IMR-90 (cell line): Measurements from ENCODE around the gene REXO1. TPM values are rescaled to one million over a fixed set of nuclear protein-coding genes. Genes with fewer than 3 reads are reported as not detected.

ENCODE experiments used
- ATAC-seq: fragments of 200-7000 bp; cut with Tn5 transposase; 2 replicates; pipeline ENCODE4 v1.9.1; 2020; ENCODE audit warnings: low read depth, mild to moderate bottlenecking, moderate library complexity
- BruUV-seq: library from RNA; stranded (reverse); fragments of 400-500 nt; replicated peaks from 2 replicates; lab custom pipeline; 2021; lab: Mats Ljungman, UMichigan
- CTCF ChIA-PET: fragments of 300-600 bp; formaldehyde crosslinking; extraction: SDS; loops from one replicate; lab custom pipeline; 2021; ENCODE audit warnings: antibody characterized with exemption; lab: Yijun Ruan, JAX
- POLR2A ChIA-PET: fragments of 300-600 bp; sonication (Branson Sonifier 250); formaldehyde crosslinking; loops from one replicate; lab custom pipeline; 2022; ENCODE audit warnings: antibody characterized with exemption; ENCODE audit not compliant: unreplicated experiment; lab: Charles Lee
- DNase-seq: peaks from one replicate; pipeline ENCODE4 v3.0.0; 2013
- H2AFZ ChIP-seq: replicated peaks from 2 replicates; pipeline ENCODE3; 2013; ENCODE audit warnings: low read length, mild to moderate bottlenecking; ENCODE audit not compliant: poor library complexity
- H2AK5ac ChIP-seq: 2 replicates; pipeline ENCODE4 v1.6.1; 2013; ENCODE audit warnings: low read depth, low read length, inconsistent platforms
- H2AK9ac ChIP-seq: replicated peaks from 2 replicates; pipeline ENCODE3; 2013; ENCODE audit warnings: mild to moderate bottlenecking, low read depth, low read length, moderate library complexity; ENCODE audit not compliant: poor library complexity
- H2BK120ac ChIP-seq: 2 replicates; pipeline ENCODE4 v1.6.1; 2013; ENCODE audit warnings: low read depth, low read length, inconsistent platforms
- H2BK15ac ChIP-seq: 3 replicates; pipeline ENCODE4 v1.6.1; 2013; ENCODE audit warnings: low read depth, low read length, inconsistent platforms
- H2BK20ac ChIP-seq: 2 replicates; pipeline ENCODE4 v1.6.1; 2013; ENCODE audit warnings: low read depth, mild to moderate bottlenecking, inconsistent platforms, low read length, moderate library complexity
- H2BK5ac ChIP-seq: 2 replicates; pipeline ENCODE4 v1.6.1; 2013; ENCODE audit warnings: mild to moderate bottlenecking, low read depth, low read length, inconsistent platforms; ENCODE audit not compliant: poor library complexity, severe bottlenecking
- H3K14ac ChIP-seq: replicated peaks from 2 replicates; pipeline ENCODE4 v1.6.1; 2013; ENCODE audit warnings: low read depth, low read length, inconsistent platforms
- H3K18ac ChIP-seq: 2 replicates; pipeline ENCODE4 v1.6.1; 2013; ENCODE audit warnings: low read depth, low read length, control low read depth
- H3K23ac ChIP-seq: 2 replicates; pipeline ENCODE4 v1.6.1; 2013; ENCODE audit warnings: low read depth, low read length, inconsistent platforms
- H3K27ac ChIP-seq: 2 replicates; pipeline ENCODE4 v1.5.1; 2013; ENCODE audit warnings: mild to moderate bottlenecking, control low read depth, low read length; ENCODE audit not compliant: insufficient read depth
- H3K27me3 ChIP-seq: 2 replicates; pipeline ENCODE4 v1.6.1; 2013; ENCODE audit warnings: low read length; ENCODE audit not compliant: control insufficient read depth, insufficient read depth
- H3K36me3 ChIP-seq: 2 replicates; pipeline ENCODE4 v1.6.1; 2013; ENCODE audit warnings: low read length, mixed read lengths; ENCODE audit not compliant: control insufficient read depth, insufficient read depth
- H3K4ac ChIP-seq: 2 replicates; pipeline ENCODE4 v1.6.1; 2013; ENCODE audit warnings: low read depth, low read length, inconsistent platforms
- H3K4me1 ChIP-seq: 2 replicates; pipeline ENCODE4 v1.6.1; 2013; ENCODE audit warnings: low read length, mixed read lengths; ENCODE audit not compliant: control insufficient read depth, insufficient read depth
- H3K4me2 ChIP-seq: 2 replicates; pipeline ENCODE4 v1.6.1; 2013; ENCODE audit warnings: low read depth, mild to moderate bottlenecking, control low read depth, low read length, moderate library complexity
- H3K4me3 ChIP-seq: 2 replicates; pipeline ENCODE4 v1.5.1; 2013; ENCODE audit warnings: low read depth, mild to moderate bottlenecking, control low read depth, low read length, moderate library complexity; ENCODE audit not compliant: insufficient read depth
- H3K56ac ChIP-seq: 2 replicates; pipeline ENCODE4 v1.6.1; 2013; ENCODE audit warnings: low read length, inconsistent platforms; ENCODE audit not compliant: insufficient read depth; ENCODE audit errors: extremely low read depth
- H3K79me1 ChIP-seq, 2 experiments: 2 replicates each; pipeline ENCODE4 v1.6.1; 2013; ENCODE audit warnings: low read length in 2 of 2, inconsistent platforms in 1 of 2, low read depth in 1 of 2
- H3K9ac ChIP-seq: 2 replicates; pipeline ENCODE4 v1.6.1; 2013; ENCODE audit warnings: low read depth, low read length, control low read depth
- H3K9me1 ChIP-seq: 2 replicates; pipeline ENCODE4 v1.6.1; 2013; ENCODE audit warnings: low read length, inconsistent platforms; ENCODE audit not compliant: insufficient read depth
- H3K9me3 ChIP-seq: 2 replicates; pipeline ENCODE4 v1.6.1; 2013; ENCODE audit warnings: low read length; ENCODE audit not compliant: control insufficient read depth, insufficient read depth
- H4K20me1 ChIP-seq: 2 replicates; pipeline ENCODE4 v1.6.1; 2013; ENCODE audit warnings: low read length, inconsistent platforms; ENCODE audit not compliant: insufficient read depth
- H4K5ac ChIP-seq: 2 replicates; pipeline ENCODE4 v1.6.1; 2013; ENCODE audit warnings: mild to moderate bottlenecking, low read depth, low read length, control low read depth
- H4K8ac ChIP-seq, 2 experiments: 2 replicates each; pipeline ENCODE4 v1.6.1; 2013; ENCODE audit warnings: low read depth in 2 of 2, low read length in 2 of 2, control low read depth in 1 of 2, inconsistent platforms in 1 of 2
- H4K91ac ChIP-seq: 2 replicates; pipeline ENCODE4 v1.6.1; 2013; ENCODE audit warnings: low read depth, low read length, inconsistent platforms; ENCODE audit not compliant: insufficient read depth
- BHLHE40 ChIP-seq: fragments of 150-350 bp; IDR thresholded peaks from 2 replicates; pipeline ENCODE4 v1.6.1; 2016; ENCODE audit warnings: mild to moderate bottlenecking, low read depth, low read length
- CHD1 ChIP-seq: IDR thresholded peaks from 2 replicates; pipeline ENCODE4 v1.6.1; 2012; ENCODE audit warnings: low read depth, low read length, improper control_type of control experiment
- ELK1 ChIP-seq: fragments of 150-350 bp; IDR thresholded peaks from 2 replicates; pipeline ENCODE4 v1.6.1; 2016; ENCODE audit warnings: low read depth, mild to moderate bottlenecking, low read length, moderate library complexity, borderline replicate concordance
- MAFK ChIP-seq: IDR thresholded peaks from 2 replicates; pipeline ENCODE4 v1.6.1; 2012; ENCODE audit warnings: low read depth, low read length, improper control_type of control experiment
- WGBS, 2 experiments: methylation state at CpG; one replicate each; pipeline versions ENCODE4 v1.1.5 to v1.1.7; 2013; ENCODE audit warnings: missing lambda C conversion rate in 2 of 2; ENCODE audit not compliant: insufficient read length in 1 of 2; ENCODE audit errors: extremely low coverage in 2 of 2; 5-methylcytosine and 5-hydroxymethylcytosine counted together
- dilution Hi-C: fragments of 300-500 bp; cut with HindIII; formaldehyde crosslinking; loops from one replicate; pipeline ENCODE4 v1.14.3; 2018; ENCODE audit warnings: low sequenced_read_pairs; ENCODE audit not compliant: unreplicated experiment
- in situ Hi-C: fragments of 300-500 bp; cut with MboI; formaldehyde crosslinking; loops from 3 replicates; pipeline ENCODE4 v1.14.3; 2019; ENCODE audit warnings: low sequenced_read_pairs, inconsistent platforms, mixed read lengths
- intact Hi-C: fragments of 100-400 bp; cut with micrococcal nuclease; formaldehyde crosslinking; loops from 2 replicates; pipeline ENCODE4 v1.10.0; 2022
- polyA plus RNA-seq, 3 experiments: library from polyadenylated mRNA; depleted of rRNA; stranded (reverse); fragments of >200 nt; gene quantifications; 2 replicates each; pipeline ENCODE4 v1.2.3, GENCODE V29; 2012; ENCODE audit warnings: low replicate concordance in 1 of 3
- total RNA-seq: library from RNA; depleted of rRNA; stranded (reverse); fragments of >200 nt; gene quantifications from 2 replicates; pipeline ENCODE4 v1.2.3, GENCODE V29; 2012

Gene REXO1
- total and polyA plus RNA-seq, 2 of the 4 experiments (the other 2 are of a cell fraction): 1.4 to 63.7 TPM

- no peak overlapping the region for H2AFZ ChIP-seq
- no peak overlapping the region for H3K18ac ChIP-seq
- H4K8ac ChIP-seq: no peak overlapping the region
- no peaks in the 10 kb centered on the region for H3K36me3 ChIP-seq
- ATAC-seq (no peak), DNase-seq (no peak)
- ChIA-PET CTCF (interaction anchor here (0.9 kb wide), 1 partner anchor 9 kb away, joined by 3 read pairs; no protein-coding TSS in a partner anchor), POLR2A (no interaction called here)
- no TSS peak for BruUV-seq
- peaks cover 21% of the 10 kb centered on the region for H3K9me3 ChIP-seq
- no peaks in the 10 kb centered on the region for H3K79me1 ChIP-seq
- H3K23ac ChIP-seq: no peak overlapping the region
- H2BK15ac ChIP-seq: no peak overlapping the region
- dilution Hi-C loops: no loop called here
- no peak overlapping the region for H2BK20ac ChIP-seq
- no peak overlapping the region for H3K4ac ChIP-seq
- H3K4me3 ChIP-seq: no peak overlapping the region
- intact Hi-C loops: no loop called here
- TF ChIP-seq MAFK (no peak), ELK1 (no peak), BHLHE40 (no peak), CHD1 (no peak)
- in situ Hi-C loops: no loop called here
- H4K20me1 ChIP-seq: no peaks in the 10 kb centered on the region
- no peaks in the 10 kb centered on the region for H3K9me1 ChIP-seq
- WGBS, 2 experiments: 43% methylated on average over 3 of the region's 8 CpGs; no CpG with 5 or more reads in 1 of the 2 experiments
- H2BK5ac ChIP-seq: no peak overlapping the region
- H3K27ac ChIP-seq: no peak overlapping the region
- H3K27me3 ChIP-seq: peaks cover 59% of the 10 kb centered on the region
- no peak overlapping the region for H2BK120ac ChIP-seq
- no peaks in the 10 kb centered on the region for H3K4me1 ChIP-seq
- no peak overlapping the region for H2AK9ac ChIP-seq
- no peak overlapping the region for H4K5ac ChIP-seq
- H2AK5ac ChIP-seq: no peak overlapping the region
- no peak overlapping the region for H3K9ac ChIP-seq
- no peak overlapping the region for H3K4me2 ChIP-seq
- no peak overlapping the region for H3K14ac ChIP-seq
- no peak overlapping the region for H4K91ac ChIP-seq
- H3K56ac ChIP-seq: no peak overlapping the region
Observed at GRCh38 chr19:1773184-1773583, 75.1 kb downstream of the REXO1 start.
